Ishikawa (cell line): ENCODE results near the gene NOXO1.

Source experiments
- CEBPB ChIP-seq: IDR thresholded peaks from 2 replicates; pipeline ENCODE4 v1.6.1; 2012
- CREB1 ChIP-seq: IDR thresholded peaks from 2 replicates; pipeline ENCODE4 v1.6.1; 2012; ENCODE audit warnings: low read depth
- EGR1 ChIP-seq: IDR thresholded peaks from 2 replicates; pipeline ENCODE4 v1.6.1; 2012
- EP300 ChIP-seq: IDR thresholded peaks from 2 replicates; pipeline ENCODE4 v1.6.1; 2012; ENCODE audit warnings: borderline replicate concordance
- MAX ChIP-seq: IDR thresholded peaks from 2 replicates; pipeline ENCODE4 v1.6.1; 2012
- RAD21 ChIP-seq: IDR thresholded peaks from 2 replicates; pipeline ENCODE4 v1.6.1; 2012; ENCODE audit warnings: low read depth
- REST ChIP-seq: IDR thresholded peaks from 2 replicates; pipeline ENCODE4 v1.6.1; 2012; ENCODE audit warnings: low read depth, mild to moderate bottlenecking
- TAF1 ChIP-seq: IDR thresholded peaks from 2 replicates; pipeline ENCODE4 v1.6.1; 2012; ENCODE audit warnings: low read depth, mild to moderate bottlenecking
- TEAD4 ChIP-seq: IDR thresholded peaks from 2 replicates; pipeline ENCODE4 v1.6.1; 2012
- YY1 ChIP-seq: IDR thresholded peaks from 2 replicates; pipeline ENCODE4 v1.6.1; 2012; ENCODE audit warnings: low read depth
- ZBTB7A ChIP-seq: IDR thresholded peaks from 2 replicates; pipeline ENCODE4 v1.6.1; 2012; ENCODE audit warnings: low read depth

- TF ChIP-seq EP300 (no peak), YY1 (no peak), EGR1 (no peak), TEAD4 (no peak), MAX (no peak), CEBPB (no peak), REST (no peak), CREB1 (no peak), RAD21 (no peak), ZBTB7A (no peak), TAF1 (no peak)
These were observed 17.1 kb upstream of the NOXO1 start for GRCh38 chr16:1998360-1998835.
